A172 (cell line): Measurements from ENCODE around the gene LNP1. TPM values are rescaled to one million over a fixed set of nuclear protein-coding genes. Genes with fewer than 3 reads are reported as not detected.
"Not testable (repeated sequence)": the region's sequence is repeated elsewhere in the genome, so short reads cannot be mapped to it uniquely, and the experiment has no call there.

Source experiments
- DNase-seq: peaks from one replicate; pipeline ENCODE4 v3.0.0-alpha.2; 2015; ENCODE audit warnings: low spot score
- total RNA-seq: library from RNA; depleted of rRNA; stranded (reverse); fragments of >200 nt; shearing (Covaris generic); gene quantifications from 2 replicates; pipeline ENCODE4 v1.2.3, GENCODE V29; 2014

The LNP1 gene
- total RNA-seq, 1 experiment from 2014 or later: 2.8 TPM

DNA sequence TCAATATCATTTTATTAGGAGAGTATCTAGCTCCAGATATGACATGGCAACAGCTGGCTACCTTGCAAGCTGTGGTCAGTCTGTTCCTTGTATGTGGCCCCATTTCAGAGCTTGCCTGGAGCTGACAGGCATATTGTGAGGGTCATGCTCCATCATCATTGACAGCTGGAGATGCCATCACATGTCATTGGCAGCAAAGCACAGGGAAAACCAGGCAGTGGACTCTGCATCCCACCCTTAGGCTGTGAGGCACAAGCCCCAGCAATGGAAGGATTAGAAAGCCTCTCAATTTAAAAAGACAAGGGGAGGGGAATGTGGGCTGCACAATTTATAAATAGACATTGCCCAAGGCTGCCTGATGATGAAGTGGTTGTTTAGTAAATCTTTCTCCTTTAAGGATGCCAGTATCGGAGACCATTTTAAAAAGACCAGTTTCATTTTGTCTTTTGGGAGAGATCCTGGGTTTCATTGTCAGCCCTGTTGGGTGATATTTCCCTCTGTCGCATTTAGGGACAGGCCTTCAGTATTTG is 27.9 kb downstream of the LNP1 start:
- DNase-seq: no peak

DNA sequence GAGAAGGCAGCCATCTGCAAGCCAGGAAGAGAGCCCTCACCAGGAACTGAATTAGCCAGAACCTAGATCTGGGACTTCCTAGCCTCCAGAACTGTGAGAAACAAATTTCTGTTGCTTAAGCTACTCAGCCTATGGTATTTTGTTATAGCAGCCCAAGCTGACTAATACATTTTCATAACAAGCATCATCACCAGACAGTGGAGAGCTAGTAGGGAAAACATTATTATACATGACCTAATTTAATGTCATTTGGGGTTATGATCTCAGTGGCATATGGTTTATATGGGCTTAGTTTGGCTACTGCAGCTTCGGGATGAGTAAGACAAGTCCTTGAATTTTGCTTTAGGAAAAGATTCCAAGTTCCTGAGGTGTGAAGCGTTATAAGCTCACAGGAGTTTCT is 35.6 kb downstream of the LNP1 start:
- DNase-seq: no peak

DNA sequence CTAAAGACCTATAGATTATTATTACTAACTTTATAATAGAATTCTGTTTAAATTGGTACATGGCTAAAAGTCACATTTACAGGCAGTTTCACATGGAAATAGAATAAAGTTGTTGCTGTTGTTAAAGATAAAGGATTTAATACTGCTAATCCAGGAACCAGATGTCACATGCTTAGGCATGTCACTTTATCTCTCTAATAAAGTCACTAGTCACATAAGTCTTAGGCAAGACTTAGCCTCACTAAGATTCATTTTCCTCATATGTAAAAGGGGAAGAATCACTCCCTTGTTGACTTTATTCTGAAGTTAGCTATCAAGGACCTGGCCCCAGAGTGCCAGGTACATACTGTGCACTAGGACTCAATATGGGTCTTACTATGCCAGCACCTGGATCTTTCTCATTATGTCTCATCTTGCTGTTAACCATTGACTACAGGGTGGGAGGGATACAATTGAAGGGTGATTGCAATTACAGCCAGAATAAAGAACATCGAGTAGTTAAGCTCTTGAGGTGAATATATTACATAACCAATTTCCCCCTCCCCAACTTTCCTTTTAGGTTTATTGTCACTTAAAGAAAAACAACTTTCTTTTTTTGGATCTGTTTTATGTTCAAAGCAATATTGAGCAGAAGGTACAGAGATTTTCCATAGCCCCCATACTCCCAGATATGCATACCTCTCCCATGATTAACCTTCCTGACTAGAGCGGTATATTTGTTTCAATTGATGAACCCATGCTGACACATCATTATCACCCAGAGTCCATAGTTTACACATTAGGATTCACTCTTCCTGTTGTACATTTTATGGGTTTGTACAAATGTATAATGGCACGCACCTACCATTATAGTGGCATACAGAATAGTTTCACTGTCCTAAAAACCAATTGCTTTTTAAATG is 36.6 kb downstream of the LNP1 start:
- DNase-seq: no peak

- DNase-seq: no peak
Observed at GRCh38 chr3:100438623-100438974, 37.3 kb downstream of the LNP1 start.

DNA sequence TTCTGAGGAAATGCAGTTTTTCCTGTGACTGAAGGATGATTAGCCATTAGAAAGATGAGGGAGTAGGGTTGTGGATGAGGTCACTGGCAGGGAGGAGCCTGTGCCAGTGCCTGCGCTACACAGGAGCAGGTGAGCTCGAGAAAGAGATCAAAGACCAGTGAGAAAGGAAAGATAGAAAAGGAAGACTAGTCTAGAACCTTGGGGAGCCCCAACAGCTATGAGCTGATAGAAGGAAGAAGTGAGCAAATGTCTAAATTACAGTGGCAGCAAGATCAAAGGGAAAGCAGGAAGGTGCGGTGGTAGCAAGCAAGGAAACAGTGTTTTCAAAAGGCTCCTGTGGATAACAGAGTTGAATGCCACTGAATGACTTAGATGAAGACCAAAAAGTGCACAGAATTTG is 39.6 kb downstream of the LNP1 start:
- DNase-seq: no peak

- no peak for DNase-seq
Observed at GRCh38 chr3:100443690-100444089, 42.4 kb downstream of the LNP1 start.

GRCh38 chr3:100447067-100447466 is 45.7 kb downstream of the LNP1 start:
- not testable (repeated sequence) for DNase-seq

DNA sequence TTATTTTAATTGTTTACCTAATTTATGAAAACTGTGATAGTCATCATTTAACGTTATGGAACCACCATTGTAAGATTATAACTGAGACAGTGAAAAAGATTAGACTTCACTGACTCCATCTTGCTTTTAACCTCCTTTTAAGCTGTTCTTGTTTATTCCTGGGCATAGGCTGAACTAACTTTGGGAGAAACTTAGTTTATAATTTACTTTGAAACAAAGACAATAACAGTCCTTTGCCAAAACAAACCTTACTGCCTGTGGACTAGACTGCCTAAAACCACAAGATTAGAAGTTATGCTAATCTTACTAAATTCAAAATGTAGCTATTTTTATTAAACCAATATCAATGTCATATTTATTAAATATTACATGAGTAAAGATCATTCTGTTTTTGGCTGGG is 46.7 kb downstream of the LNP1 start:
- no peak for DNase-seq

DNA sequence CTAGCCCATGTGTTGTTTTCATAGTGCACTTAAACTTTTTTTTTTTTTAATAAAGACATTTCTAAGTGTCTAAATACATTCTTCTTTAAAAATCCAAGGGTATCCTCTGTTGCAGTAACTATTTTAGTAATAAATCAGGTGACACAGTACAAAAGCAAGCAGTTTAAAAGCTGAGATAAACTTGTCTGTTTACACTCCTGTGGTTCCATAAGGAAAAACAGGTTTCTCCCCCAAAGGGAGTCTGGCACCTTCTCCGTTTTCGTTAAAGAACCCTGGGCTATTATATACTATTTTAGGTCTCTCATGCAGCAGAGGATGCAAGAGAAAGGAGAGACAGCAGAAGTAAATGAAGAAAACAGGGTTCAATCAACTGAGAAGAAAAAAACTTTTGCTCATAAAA is 47.9 kb downstream of the LNP1 start:
- no peak for DNase-seq

- DNase-seq: no peak
Observed at GRCh38 chr3:100454677-100455076, 53.3 kb downstream of the LNP1 start.

GRCh38 chr3:100455841-100456550 is 54.7 kb downstream of the LNP1 start:
- DNase-seq: no peak

DNA sequence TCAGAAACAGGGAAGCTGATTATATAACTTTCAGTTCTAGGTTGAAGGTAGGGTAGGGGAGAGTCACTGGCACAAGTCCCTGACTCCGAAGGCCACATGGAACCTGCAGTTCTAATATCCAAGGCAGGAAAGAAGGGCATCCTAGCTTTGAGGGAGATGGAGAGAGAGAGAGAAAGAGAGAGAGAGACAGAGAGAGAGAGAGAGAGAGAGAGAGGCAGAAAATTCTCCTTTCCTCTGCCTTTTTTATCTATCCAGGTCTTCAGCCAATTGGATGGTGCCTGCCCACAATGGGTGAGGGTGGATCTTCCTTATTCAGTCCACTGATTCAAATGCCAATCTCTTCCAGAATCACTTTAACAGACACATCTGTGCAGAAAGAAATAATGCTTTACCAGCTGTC is 55.4 kb downstream of the LNP1 start:
- DNase-seq: no peak

DNA sequence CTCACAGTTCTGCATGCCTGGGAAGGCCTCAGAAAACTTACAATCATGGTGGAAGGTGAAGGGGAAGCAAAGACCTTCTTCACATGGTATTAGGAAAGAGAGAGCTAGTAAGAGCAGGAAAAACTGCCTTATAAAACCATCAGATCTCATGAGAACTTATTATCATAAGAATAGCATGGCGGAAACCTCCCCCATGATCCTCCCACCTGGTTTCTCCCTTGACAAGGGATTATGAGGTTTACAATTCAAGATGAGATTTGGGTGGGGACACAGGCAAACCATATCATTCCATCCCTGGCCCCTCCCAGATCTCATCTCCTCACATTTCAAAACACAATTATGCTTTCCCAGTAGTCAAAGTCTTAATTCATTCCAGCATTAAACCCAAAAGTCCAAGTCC is 56.5 kb downstream of the LNP1 start:
- DNase-seq: no peak

GRCh38 chr3:100458814-100459213 is 57.5 kb downstream of the LNP1 start:
- no peak for DNase-seq

GRCh38 chr3:100463002-100463401 is 61.7 kb downstream of the LNP1 start:
- peak; percentile 66 for DNase-seq

DNA sequence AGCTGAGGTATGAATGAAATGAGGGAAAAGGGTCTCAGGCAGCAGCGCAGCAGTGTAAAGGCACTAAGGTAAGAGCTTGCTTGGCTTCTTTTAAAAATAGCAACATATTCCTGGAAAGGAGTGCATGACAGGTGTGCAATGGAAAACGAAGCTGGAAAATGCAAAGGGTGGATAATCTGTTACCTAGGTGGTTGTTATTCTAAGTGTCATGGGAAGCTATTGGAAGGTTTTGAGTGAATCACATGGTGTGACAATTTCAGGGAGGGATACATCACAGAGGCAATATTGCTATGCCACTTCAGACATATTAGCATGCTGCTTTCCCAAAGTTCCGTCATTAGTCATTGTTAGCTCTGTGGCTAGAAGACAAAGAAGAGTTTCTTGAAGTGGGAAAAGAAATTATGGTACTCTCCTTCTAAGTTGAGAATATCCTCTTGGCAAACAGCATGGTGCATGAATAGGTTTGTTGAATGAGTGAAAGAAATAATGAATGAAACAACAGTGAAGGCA is 62.4 kb downstream of the LNP1 start:
- DNase-seq: no peak

GRCh38 chr3:100465892-100466777 is 64.8 kb downstream of the LNP1 start:
- no peak for DNase-seq

DNA sequence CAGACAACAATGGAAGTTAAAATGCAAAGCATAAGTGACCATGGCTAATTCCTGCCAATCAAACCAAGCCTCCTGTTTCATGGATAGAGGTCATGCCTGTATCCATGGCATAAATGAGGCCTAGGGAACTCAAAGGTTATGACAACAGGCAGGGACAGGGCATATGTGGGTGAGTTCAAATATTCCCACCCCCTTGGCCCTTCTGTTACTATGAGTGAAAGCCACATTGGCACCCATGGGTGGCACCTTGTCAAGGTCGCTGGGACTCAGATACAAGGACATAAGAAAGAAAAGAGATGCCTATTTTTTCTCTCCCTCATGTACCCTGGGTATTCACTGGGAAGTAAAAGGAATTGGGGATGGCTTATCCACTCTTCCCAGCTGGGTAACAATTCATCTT is 65.8 kb downstream of the LNP1 start:
- no peak for DNase-seq

GRCh38 chr3:100468676-100469075 is 67.3 kb downstream of the LNP1 start:
- no peak for DNase-seq

GRCh38 chr3:100470951-100471350 is 69.6 kb downstream of the LNP1 start:
- no peak for DNase-seq

- no peak for DNase-seq
Observed at GRCh38 chr3:100471444-100471843, 70.1 kb downstream of the LNP1 start.

GRCh38 chr3:100477851-100478360 is 76.6 kb downstream of the LNP1 start:
- not testable (repeated sequence) for DNase-seq
